Measurements from ENCODE around the gene RPL18A. TPM values are rescaled to one million over a fixed set of nuclear protein-coding genes. Genes with fewer than 3 reads are reported as not detected.
A peak's percentile ranks its signal among the peaks of the same experiment; 100 is the strongest.

Gene RPL18A
- total RNA-seq, 2 experiments from 2014 or later: 2,078 to 2,184 TPM

DNA sequence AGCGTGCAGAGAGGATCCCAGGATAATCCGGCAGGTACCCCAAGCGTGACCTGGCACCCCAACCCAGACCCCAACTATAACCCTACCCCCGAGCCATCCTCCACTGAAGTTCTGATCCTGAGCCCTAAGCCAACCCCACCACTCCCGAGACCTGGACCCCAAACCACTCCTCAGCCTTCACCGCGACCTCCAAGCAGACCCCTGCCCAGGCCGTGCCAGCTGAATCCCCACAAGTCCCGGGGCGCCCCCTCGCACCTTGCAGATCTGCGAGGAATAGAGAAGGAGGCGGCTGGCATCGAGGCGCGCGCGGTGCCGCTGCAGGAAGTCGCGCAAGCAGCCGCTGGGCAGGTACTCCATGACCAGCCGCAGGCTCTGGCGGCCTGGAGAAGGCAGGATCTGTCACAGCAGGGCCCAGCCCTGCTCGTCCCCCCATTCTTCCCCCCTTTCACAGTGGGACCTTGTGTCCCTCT, 28.3 kb upstream of the RPL18A start:
- CTCF ChIA-PET: no interaction called here
- Mint-ChIP-seq H3K4me3 (no peak overlapping the region), H3K27me3 (ENCODE audit: low read depth) (no peaks in the 10 kb centered on the region), H3K27ac (no peak overlapping the region), H3K9me3 (ENCODE audit: insufficient read depth) (peaks cover 6% of the 10 kb centered on the region), H3K4me1 (ENCODE audit: low read depth) (peaks cover 14% of the 10 kb centered on the region), H3K36me3 (ENCODE audit: low read depth) (peaks cover 71% of the 10 kb centered on the region)
- ATAC-seq (no peak), DNase-seq (no peak)
- POLR2A ChIA-PET: interaction anchor here (0.7 kb wide), 1 partner anchor 10 kb away, joined by 4 read pairs; the partner anchor contains the start of gene INSL3

DNA sequence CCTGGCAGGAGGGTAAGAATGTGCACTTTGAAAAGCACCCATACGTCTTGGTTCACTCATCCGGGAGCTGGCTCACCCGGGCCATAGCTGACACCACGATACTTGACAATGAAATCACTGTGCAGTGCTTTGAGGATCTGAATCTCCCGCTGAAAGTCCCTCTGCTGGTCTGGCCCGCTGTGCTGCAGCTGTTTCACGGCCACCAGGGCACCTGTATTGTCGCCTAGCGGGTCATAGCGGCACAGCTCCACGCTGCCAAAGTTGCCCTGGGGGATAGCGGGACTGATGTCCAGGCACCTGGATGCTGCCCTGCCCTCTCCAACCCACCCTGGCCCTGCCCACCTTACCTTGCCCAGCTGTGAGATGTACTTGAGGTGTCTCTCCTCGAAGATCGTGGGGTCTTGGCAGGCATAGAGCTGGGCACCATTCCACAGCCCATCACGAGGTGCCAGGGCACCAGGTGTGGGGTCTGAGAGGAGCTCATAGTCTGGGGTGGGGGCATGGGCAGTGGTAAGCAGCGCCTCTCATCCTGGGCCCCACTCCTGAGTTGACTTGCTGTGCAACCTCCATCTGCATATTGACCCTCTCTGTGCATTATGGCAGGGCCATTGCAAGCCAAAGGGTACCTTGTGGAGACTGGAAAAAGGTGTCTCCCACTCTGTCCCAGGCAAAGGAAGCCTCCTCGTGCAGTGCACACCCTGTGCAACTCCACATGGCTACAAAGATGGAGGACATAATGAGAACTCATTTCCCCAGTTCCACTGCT, 27.1 kb upstream of the RPL18A start:
- Mint-ChIP-seq H3K9me3 (ENCODE audit: insufficient read depth) (peaks cover 6% of the 10 kb centered on the region), H3K36me3 (ENCODE audit: low read depth) (peaks cover 74% of the 10 kb centered on the region), H3K27ac (no peak overlapping the region), H3K4me3 (no peak overlapping the region), H3K27me3 (ENCODE audit: low read depth) (no peaks in the 10 kb centered on the region), H3K4me1 (ENCODE audit: low read depth) (peaks cover 14% of the 10 kb centered on the region)
- ChIA-PET CTCF (no interaction called here), POLR2A (interaction anchor here (0.8 to 1.2 kb wide), 2 partner anchors 13 to 17 kb away, joined by 3 to 5 read pairs; no protein-coding TSS in a partner anchor)
- ATAC-seq (no peak), DNase-seq (no peak)

DNA sequence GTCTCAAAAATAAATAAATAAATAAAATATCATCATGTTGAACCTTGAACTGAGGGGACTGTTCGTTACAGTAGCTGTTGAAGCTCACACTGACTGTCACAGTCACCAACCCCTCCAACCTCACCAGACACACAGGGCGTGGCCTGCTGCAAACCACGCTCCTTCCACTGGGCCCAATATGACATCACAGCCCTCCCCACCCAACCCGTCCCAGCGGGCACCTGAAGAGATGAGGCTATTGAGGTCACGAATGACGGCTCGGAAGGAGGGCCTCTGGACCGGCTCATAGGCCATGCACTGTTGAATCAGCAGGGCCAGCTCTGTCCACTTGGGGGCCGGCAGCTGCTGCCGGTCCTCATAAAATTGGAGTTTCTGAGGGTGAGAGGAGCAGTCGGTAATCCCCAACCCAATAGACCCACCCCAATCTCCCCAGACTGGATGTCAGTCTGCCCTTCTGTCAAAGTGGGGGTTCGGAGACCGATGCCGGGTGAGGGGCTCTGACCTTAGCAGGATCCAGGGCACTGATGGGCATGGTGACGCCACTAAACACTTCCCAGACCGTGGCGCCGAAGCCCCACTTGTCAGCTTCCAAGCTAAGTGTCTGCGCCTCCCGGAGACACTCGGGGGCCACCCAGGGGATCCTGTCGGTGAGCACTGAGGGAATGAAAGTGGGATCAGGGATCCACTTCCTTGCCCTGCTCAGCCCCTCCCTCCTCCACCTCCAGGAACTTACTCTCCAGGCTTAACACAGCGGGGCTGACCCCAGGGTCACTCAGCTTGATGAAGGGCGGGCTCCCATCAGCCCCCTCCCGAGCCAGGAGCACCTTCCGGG, 25.1 kb upstream of the RPL18A start:
- CTCF ChIA-PET: interaction anchor here (1.2 kb wide), 1 partner anchor 16 kb away, joined by 3 read pairs; no protein-coding TSS in a partner anchor
- no peak for ATAC-seq
- Mint-ChIP-seq H3K4me3 (no peak overlapping the region), H3K36me3 (ENCODE audit: low read depth) (peaks cover 79% of the 10 kb centered on the region), H3K27me3 (ENCODE audit: low read depth) (no peaks in the 10 kb centered on the region), H3K9me3 (ENCODE audit: insufficient read depth) (peaks cover 6% of the 10 kb centered on the region), H3K27ac (no peak overlapping the region), H3K4me1 (ENCODE audit: low read depth) (peaks cover 12% of the 10 kb centered on the region)
- POLR2A ChIA-PET: interaction anchor here (1.3 to 2.5 kb wide), 2 partner anchors 10 to 12 kb away, joined by 3 to 12 read pairs; partner anchors contain the start of gene JAK3
- no peak for DNase-seq

DNA sequence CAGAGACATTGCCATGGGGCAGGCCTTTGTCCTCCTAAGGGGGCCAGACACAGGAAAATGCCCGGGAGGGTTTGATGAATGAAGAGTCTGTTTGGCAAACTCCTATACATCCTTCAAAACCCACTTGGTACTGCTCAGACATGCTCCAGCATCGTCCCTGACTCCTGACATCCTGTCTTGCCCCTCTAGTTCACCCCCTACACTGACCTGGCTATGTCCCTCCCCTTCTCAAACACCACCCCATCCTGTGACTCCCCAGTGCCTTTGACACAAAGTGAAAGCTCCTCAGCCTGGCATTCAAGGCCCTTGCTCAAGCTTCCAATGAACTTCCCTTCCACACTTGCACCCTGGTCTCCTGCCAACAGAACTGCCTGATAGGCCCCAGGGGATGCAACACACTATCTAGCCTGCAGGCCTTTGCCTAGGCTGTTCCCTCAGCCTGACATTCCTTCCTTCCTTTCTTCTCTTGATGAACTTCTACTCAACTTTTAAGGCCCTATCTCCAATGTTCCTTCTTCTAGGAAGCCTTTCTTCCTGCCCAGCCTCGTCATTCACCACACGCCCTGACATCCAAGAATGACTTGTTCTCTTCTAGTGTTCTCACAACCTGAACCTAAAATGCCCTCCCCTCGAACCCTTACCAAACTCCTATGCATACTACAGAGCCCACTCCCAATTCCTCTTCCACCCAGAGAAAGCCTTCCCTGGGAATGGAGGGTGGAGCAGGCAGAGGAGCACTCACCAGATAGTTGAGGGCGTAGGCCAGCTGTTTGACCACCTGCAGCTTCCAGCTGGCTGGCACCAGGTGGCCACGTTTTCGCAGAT, 24.3 kb upstream of the RPL18A start:
- ATAC-seq: no peak
- H3K27ac Mint-ChIP-seq: peak overlapping the region; percentile 51

DNA sequence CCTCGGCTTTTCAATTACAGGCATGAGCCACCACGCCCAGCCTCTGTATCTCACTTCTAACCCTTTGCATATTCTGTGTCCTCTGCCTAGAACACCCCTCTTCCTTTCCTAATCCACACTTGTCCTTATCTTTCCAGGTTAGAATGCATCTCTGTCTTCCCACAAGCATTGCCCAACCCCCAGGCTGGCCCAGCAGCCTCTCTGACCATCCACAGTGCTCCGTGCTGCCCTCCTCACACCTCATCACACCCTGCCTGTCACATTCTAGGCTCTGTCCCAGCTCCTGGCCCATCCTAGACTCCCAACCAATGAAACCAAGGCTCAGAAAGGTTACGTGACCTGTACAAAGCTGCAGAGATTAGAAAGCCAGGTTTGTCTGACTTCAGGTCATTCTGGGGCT, 23.2 kb upstream of the RPL18A start:
- POLR2A ChIA-PET: no interaction called here
- Mint-ChIP-seq H3K36me3 (ENCODE audit: low read depth) (peaks cover 82% of the 10 kb centered on the region), H3K9me3 (ENCODE audit: insufficient read depth) (peaks cover 6% of the 10 kb centered on the region), H3K4me3 (no peak overlapping the region), H3K27me3 (ENCODE audit: low read depth) (no peaks in the 10 kb centered on the region), H3K27ac (peak overlapping the region; percentile 1), H3K4me1 (ENCODE audit: low read depth) (peaks cover 15% of the 10 kb centered on the region)
- ATAC-seq: no peak
- no peak for DNase-seq
- CTCF ChIA-PET: no interaction called here

More for the DNA sequence above, 24.3 kb upstream of the RPL18A start:
- Mint-ChIP-seq H3K4me1 (ENCODE audit: low read depth) (peaks cover 12% of the 10 kb centered on the region), H3K27me3 (ENCODE audit: low read depth) (no peaks in the 10 kb centered on the region), H3K9me3 (ENCODE audit: insufficient read depth) (peaks cover 6% of the 10 kb centered on the region), H3K4me3 (no peak overlapping the region), H3K36me3 (ENCODE audit: low read depth) (peaks cover 79% of the 10 kb centered on the region)
- CTCF ChIA-PET: no interaction called here
- DNase-seq: no peak
- POLR2A ChIA-PET: interaction anchor here (1.2 to 2.5 kb wide), 3 partner anchors 11 to 22 kb away, joined by 3 to 12 read pairs (median 3); partner anchors contain the start of gene JAK3

DNA sequence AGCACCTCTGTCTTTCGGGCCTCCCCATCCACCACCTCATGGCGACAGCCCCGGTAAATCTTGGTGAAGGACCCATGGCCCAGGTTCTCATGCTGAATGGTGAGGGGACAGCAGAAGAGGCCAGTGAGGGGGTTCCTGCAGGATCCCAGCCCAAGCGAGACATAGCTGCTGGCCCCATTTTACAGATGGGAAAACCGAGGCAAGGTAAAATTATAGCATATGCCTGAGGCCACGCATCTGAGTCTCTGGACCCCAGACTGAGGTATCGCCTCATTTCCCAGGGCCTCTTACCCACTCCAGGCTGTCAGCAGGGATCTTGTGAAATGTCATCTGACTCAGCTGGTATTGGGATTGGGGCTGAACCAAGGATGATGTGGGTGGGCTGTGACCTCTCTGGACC, 21.7 kb upstream of the RPL18A start:
- POLR2A ChIA-PET: interaction anchor here (0.7 kb wide), 2 partner anchors 12 to 516 kb away, joined by 3 read pairs; no protein-coding TSS in a partner anchor
- CTCF ChIA-PET: no interaction called here
- H3K4me1 Mint-ChIP-seq (ENCODE audit: low read depth): peaks cover 17% of the 10 kb centered on the region
- no peak overlapping the region for H3K4me3 Mint-ChIP-seq
- H3K9me3 Mint-ChIP-seq (ENCODE audit: insufficient read depth): peaks cover 6% of the 10 kb centered on the region
- ATAC-seq (no peak), DNase-seq (no peak)
- no peaks in the 10 kb centered on the region for H3K27me3 Mint-ChIP-seq (ENCODE audit: low read depth)
- no peak overlapping the region for H3K27ac Mint-ChIP-seq
- peaks cover 78% of the 10 kb centered on the region for H3K36me3 Mint-ChIP-seq (ENCODE audit: low read depth)

DNA sequence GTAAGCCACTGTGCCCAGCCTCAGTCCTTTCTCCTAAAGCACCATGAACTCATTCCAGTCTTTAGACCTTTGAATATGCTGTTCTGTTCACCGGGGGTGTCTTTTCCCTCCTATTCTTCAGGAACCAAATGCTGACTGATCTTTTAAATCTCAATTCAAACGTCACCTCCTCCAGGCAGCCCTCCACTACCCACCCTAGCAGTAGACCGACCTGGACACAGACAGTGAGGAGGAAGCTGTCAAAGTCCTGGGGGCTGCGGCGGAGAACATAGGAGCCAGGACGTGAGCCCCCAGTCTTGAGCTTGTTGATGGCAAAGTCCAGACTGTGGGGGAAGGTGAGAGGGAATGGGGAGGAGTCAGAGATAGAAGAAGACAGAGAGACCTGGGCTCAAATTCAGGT, 19.7 kb upstream of the RPL18A start:
- Mint-ChIP-seq H3K4me1 (ENCODE audit: low read depth) (peaks cover 31% of the 10 kb centered on the region), H3K27me3 (ENCODE audit: low read depth) (no peaks in the 10 kb centered on the region), H3K4me3 (no peak overlapping the region), H3K36me3 (ENCODE audit: low read depth) (peaks cover 82% of the 10 kb centered on the region), H3K9me3 (ENCODE audit: insufficient read depth) (no peaks in the 10 kb centered on the region), H3K27ac (peak overlapping the region; percentile 39)
- POLR2A ChIA-PET: interaction anchor here (0.7 kb wide), 1 partner anchor 10 kb away, joined by 5 read pairs; no protein-coding TSS in a partner anchor
- CTCF ChIA-PET: no interaction called here
- no peak for DNase-seq
- ATAC-seq: no peak

DNA sequence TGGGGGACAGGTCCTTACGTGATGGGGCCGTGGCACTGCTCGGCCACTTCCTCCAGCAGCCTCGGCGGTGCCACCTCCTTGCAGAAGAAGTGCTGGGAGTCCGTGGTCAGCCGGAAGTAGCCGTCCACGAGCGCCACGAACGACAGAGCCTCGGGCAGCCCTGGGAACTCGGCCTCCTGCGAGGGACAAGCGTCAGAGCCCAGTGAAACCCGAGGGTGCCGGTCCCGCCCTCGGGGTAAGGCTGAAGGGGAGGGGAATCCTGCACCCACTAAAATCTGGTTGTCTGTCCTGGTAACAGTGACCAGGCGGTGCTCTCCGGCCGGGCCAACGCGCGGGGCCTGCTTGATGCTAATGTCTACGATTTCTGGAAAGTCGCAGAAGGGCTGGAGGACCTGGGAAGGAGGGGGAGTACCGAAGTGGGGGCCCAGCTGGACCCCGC, 18.3 kb upstream of the RPL18A start:
- no peak for ATAC-seq
- H3K27me3 Mint-ChIP-seq (ENCODE audit: low read depth): no peaks in the 10 kb centered on the region
- no peaks in the 10 kb centered on the region for H3K9me3 Mint-ChIP-seq (ENCODE audit: insufficient read depth)
- peaks cover 38% of the 10 kb centered on the region for H3K4me1 Mint-ChIP-seq (ENCODE audit: low read depth)
- ChIA-PET CTCF (no interaction called here), POLR2A (no interaction called here)
- DNase-seq: no peak
- H3K27ac Mint-ChIP-seq: no peak overlapping the region
- H3K36me3 Mint-ChIP-seq (ENCODE audit: low read depth): peaks cover 77% of the 10 kb centered on the region
- no peak overlapping the region for H3K4me3 Mint-ChIP-seq

DNA sequence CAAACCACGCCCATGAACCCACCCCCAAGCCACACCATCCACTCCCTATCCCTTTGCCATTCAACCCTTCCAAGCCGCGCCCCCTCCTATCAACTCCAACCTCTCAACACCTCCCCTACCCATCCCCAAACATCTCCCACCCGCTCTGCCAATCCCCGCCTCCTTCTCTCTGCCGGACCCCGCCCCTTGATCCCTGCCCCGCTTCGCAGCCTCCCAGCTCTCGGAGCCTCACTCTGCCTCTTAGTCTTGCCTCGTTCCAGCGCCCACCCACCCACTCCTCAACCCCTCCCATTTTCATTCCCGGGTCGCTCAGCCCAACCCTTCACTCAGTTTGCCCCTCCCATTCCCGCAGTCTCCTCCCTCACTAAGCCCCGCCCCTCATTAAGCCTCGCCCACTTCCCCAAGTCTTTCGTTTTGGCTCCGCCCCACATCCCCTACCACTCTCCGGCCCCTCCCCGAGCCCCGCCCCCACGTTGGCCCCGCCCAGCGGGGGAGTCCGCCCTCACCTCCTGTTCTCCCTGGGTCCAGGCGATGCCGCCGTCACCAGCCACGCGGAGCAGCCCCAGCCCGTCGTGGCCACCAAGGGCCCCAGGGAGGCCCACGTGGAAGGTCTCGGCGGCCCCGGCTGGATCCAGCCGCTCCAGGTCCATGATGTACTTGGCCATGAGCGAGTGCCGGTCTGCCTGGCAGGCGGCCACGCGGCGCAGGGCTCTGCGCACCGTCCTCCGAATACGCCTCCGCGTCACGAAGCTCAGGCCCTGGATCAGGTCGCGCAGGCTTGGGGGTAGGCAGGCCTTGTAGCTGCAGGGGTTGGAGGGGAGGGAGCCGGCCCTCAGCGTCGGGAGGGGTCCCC, 17.7 kb upstream of the RPL18A start:
- ATAC-seq: peak; percentile 49
- no peak overlapping the region for H3K4me3 Mint-ChIP-seq
- no peak overlapping the region for H3K27ac Mint-ChIP-seq
- H3K27me3 Mint-ChIP-seq (ENCODE audit: low read depth): no peaks in the 10 kb centered on the region
- peaks cover 73% of the 10 kb centered on the region for H3K36me3 Mint-ChIP-seq (ENCODE audit: low read depth)
- POLR2A ChIA-PET: no interaction called here
- CTCF ChIA-PET: no interaction called here
- no peaks in the 10 kb centered on the region for H3K9me3 Mint-ChIP-seq (ENCODE audit: insufficient read depth)
- DNase-seq: peak; percentile 61
- peaks cover 42% of the 10 kb centered on the region for H3K4me1 Mint-ChIP-seq (ENCODE audit: low read depth)

DNA sequence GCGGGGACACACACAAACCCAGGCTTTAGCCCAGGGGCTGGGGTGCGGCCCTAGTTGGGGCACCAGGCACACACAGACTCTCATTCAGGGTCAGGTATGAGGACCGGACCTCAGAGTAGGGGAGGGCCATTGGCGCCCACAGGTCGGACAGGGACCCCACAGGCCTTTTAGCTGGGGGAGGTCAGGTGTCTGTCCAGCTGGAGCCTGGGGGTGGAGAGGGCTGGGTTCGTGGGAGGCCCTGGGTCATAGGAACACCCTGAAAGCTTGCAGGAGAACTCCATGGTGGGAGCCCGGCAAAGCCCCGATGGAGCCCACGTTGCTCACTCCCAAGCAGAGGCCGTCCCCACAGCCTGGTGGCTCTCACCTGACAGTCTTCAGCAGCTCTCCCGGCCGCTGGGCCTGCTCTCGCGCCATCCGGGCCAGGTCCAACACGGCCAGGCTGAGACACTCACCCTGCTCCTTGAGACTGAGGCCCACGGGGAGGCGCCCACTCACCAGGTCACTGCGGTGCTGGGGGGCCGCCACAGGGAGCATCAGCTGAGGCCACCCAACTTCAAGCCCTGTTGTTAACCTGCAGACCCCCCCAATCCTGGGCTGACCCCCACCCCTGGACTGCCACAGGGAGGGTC, 16.9 kb upstream of the RPL18A start:
- Mint-ChIP-seq H3K4me1 (ENCODE audit: low read depth) (peaks cover 42% of the 10 kb centered on the region), H3K27me3 (ENCODE audit: low read depth) (no peaks in the 10 kb centered on the region), H3K27ac (no peak overlapping the region), H3K4me3 (no peak overlapping the region), H3K36me3 (ENCODE audit: low read depth) (peaks cover 69% of the 10 kb centered on the region), H3K9me3 (ENCODE audit: insufficient read depth) (no peaks in the 10 kb centered on the region)
- POLR2A ChIA-PET: no interaction called here
- CTCF ChIA-PET: no interaction called here
- ATAC-seq (no peak), DNase-seq (no peak)

Data from activated CD8-positive, alpha-beta T cell treated with anti-CD3 and anti-CD28 coated beads, Interleukin-2, amount 10 ng/mL, durations not matched to agents 7 days and 5 days (primary cell).